Heart right ventricle (tissue), 16 donors: ENCODE measurements around the gene DCT. TPM values are rescaled to one million over a fixed set of nuclear protein-coding genes. Genes with fewer than 3 reads are reported as not detected.

Experiments used
- ATAC-seq, 8 donors: fragments of 200-7000 bp; cut with Tn5 transposase; one replicate each; pipeline ENCODE4 v1.9.1; 2020; ENCODE audit warnings: mild to moderate bottlenecking in 8 of 8, moderate library complexity in 8 of 8, moderate number of reproducible peaks in 1 of 8
- DNase-seq, 2 donors: peaks; one replicate each; pipeline ENCODE4 v3.0.0-alpha.2; 2020
- H3K27ac ChIP-seq, 10 donors: fragments of 200-600 bp; sonication (generic) in 2 of 10; one replicate each; pipeline versions ENCODE4 v1.5.0 to v1.8.0; 2020 to 2022; ENCODE audit warnings: mild to moderate bottlenecking in 3 of 10
- H3K27me3 ChIP-seq, 7 donors: fragments of 200-600 bp; one replicate each; pipeline ENCODE4 v1.8.0; 2021 to 2022; ENCODE audit warnings: mild to moderate bottlenecking in 2 of 7
- H3K36me3 ChIP-seq, 9 donors: fragments of 200-600 bp; sonication (generic) in 1 of 9; one replicate each; pipeline versions ENCODE4 v1.5.0 to v1.8.0; 2020 to 2022; ENCODE audit warnings: mild to moderate bottlenecking in 2 of 9
- H3K4me1 ChIP-seq, 9 donors: fragments of 200-600 bp; sonication (generic) in 1 of 9; one replicate each; pipeline versions ENCODE4 v1.5.0 to v1.8.0; 2020 to 2022; ENCODE audit warnings: mild to moderate bottlenecking in 4 of 9
- H3K4me3 ChIP-seq, 10 donors: fragments of 200-600 bp; sonication (generic) in 2 of 10; one replicate each; pipeline versions ENCODE4 v1.5.0 to v1.8.0; 2020 to 2022; ENCODE audit warnings: mild to moderate bottlenecking in 7 of 10, moderate library complexity in 2 of 10
- H3K9me3 ChIP-seq, 11 donors: fragments of 200-600 bp in 10 of 11; sonication (generic) in 2 of 11; one replicate each; pipeline versions ENCODE4 v1.5.0 to v1.8.0; 2013 to 2022; ENCODE audit warnings: mild to moderate bottlenecking in 2 of 11, control low read depth in 1 of 11, moderate library complexity in 1 of 11
- WGBS, 2 donors: extraction: QIAGEN DNeasy Blood & Tissue Kit; methylation state at CpG; one replicate each; pipeline ENCODE4 v1.1.7; 2013; ENCODE audit warnings: inconsistent platforms in 1 of 2; 5-methylcytosine and 5-hydroxymethylcytosine counted together
- intact Hi-C, 10 donors: fragments of 100-400 bp; cut with DNase I; formaldehyde crosslinking; loops; one replicate each; pipeline versions ENCODE4 v1.11.1 to v1.14.2; 2022
- polyA plus RNA-seq, 2 donors: library from polyadenylated mRNA; stranded (reverse); fragments of 200-250 nt; gene quantifications; one replicate each; pipeline ENCODE4 v1.2.3, GENCODE V29; 2013
- total RNA-seq, 10 donors: library from RNA; stranded (reverse); fragmentation: NEBNext Ultra II Directional in 3 of 10; extraction: Animal tissue kit (Norgen Biotek cat#: 25700) in 3 of 10; gene quantifications; one replicate each; pipeline versions ENCODE4 v1.2.1 to v1.2.4, GENCODE V29; 2021 to 2023
- TF ChIP-seq, protein P1 (sequence below), 9 donors: fragments of 200-600 bp; sonication (generic) in 2 of 9; IDR thresholded peaks; one replicate each; pipeline versions ENCODE4 v1.5.0 to v1.8.0; 2021 to 2022; ENCODE audit warnings: antibody characterized with exemption in 9 of 9, mild to moderate bottlenecking in 5 of 9, moderate library complexity in 1 of 9
- donor health status: Arrhythmogenic right ventricular cardiomyopathy.
- donor health status: ischemic (EF 13 %, LVEDD 7.1; RV severe dilation, severe dysfunction).
- donor health status: healthy with polysubstance abuse.
- donor health status: DM: no; HTN: yes; CAD: no.
- donor health status: DM: no; HTN: no; CAD: no.
- donor health status: ischemic (EF 25% LVEDD 6.9; RV normal size, moderate dysfunction).
- donor health status: ischemic (EF 25% LVEDD 5.7; RV mildly dilated, moderate dysfunction).
- donor health status: healthy.
- donor health status: DM: yes; HTN: yes; CAD: no.
- donor health status: Ischemic cardiomyopathy.
- donor health status: ischemic (EF 35%, LVEDD 5.7; RV mildly dilated, moderate dysfunction).
- donor health status: nonischemic (EF 11% LVEDD 7.7; RV severe dilation, severe dysfunction).
- donor health status: DM: yes; HTN: yes; CAD: no.
- donor health status: PGD.
- donor health status: ischemic (EF 29% LVEDD 5.4; RV normal size, mild dysfunction).
- donor health status: nonischemic (EF 23%, LVEDD 6.1; RV moderate dilation, normal function).

DCT gene
- total and polyA plus RNA-seq, 12 donors = 0.01 to 0.47 (median 0.25) TPM; not detected in 1

DNA sequence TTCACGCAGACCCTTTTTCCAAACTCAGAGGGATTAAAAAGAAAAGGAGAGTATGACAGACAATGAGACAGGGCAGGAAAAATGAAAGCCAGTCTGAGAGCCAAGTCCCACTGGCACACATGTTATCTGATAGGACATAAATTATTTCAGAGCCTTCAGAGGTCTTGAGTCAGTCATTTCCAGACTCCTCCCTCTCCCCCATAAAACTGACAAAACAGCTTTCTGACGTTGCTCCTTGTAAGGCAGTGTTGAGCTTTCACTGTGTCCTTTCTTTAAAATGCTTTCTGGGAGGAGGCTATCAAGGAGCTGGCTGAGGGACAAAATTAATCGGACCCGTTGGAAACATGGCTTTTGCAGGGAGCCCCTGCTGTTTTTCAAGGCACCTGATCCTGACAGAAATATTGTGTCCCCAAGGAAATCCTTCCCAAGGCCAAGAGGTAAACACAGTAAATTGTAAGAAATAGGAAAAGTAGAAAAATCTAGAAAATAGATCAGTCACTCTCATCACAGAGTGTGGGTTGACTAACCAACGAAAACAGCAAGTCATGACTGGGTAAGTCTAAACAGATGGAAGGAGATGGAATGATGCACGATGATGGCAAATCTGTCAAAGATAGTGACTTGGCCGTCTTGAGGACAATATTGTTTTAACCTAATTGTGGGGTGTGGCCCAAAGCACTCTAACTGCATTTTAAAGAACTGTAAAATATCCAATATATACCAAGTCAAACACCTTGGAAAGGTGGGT is 89.7 kb downstream of the DCT start:
- TF ChIP-seq, protein P1, sequence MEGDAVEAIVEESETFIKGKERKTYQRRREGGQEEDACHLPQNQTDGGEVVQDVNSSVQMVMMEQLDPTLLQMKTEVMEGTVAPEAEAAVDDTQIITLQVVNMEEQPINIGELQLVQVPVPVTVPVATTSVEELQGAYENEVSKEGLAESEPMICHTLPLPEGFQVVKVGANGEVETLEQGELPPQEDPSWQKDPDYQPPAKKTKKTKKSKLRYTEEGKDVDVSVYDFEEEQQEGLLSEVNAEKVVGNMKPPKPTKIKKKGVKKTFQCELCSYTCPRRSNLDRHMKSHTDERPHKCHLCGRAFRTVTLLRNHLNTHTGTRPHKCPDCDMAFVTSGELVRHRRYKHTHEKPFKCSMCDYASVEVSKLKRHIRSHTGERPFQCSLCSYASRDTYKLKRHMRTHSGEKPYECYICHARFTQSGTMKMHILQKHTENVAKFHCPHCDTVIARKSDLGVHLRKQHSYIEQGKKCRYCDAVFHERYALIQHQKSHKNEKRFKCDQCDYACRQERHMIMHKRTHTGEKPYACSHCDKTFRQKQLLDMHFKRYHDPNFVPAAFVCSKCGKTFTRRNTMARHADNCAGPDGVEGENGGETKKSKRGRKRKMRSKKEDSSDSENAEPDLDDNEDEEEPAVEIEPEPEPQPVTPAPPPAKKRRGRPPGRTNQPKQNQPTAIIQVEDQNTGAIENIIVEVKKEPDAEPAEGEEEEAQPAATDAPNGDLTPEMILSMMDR (IDR thresholded peaks at IDR 0.05) = no peak
- no peak overlapping the region for H3K27ac ChIP-seq
- peaks cover 0 to 4% (median 0%) of the 10 kb centered on the region in 11 donors for H3K9me3 ChIP-seq
- H3K36me3 ChIP-seq = no peaks in the 10 kb centered on the region
- H3K27me3 ChIP-seq = no peaks in the 10 kb centered on the region
- ATAC-seq = no peak
- intact Hi-C loops = no loop called here
- no peak overlapping the region for H3K4me3 ChIP-seq
- H3K4me1 ChIP-seq = no peaks in the 10 kb centered on the region
- 59 to 67% methylated on average over 7 of the region's 7 CpGs for WGBS, 2 donors
- no peak for DNase-seq

DNA sequence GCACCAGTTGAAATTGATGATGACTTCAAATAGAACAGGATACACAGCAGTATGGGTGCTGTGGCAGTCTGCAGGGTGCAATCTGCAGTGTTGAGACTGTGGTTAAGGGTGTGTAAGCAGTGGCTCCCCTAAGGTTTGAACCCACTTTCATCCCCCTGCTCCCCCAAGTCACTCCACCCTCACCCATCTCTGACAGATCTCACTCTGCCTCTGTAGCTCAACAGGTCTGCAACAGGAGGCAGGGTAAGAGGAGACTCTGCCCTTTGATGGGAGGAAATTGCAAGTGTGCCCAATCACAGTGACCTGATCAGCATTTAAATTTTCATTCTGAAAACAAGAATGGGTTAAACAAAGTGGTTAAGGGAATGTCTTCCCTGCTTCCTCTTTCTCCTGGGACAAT is 92.4 kb downstream of the DCT start:
- intact Hi-C loops = no loop called here
- TF ChIP-seq, protein P1 (IDR thresholded peaks at IDR 0.05) = no peak
- H3K36me3 ChIP-seq = no peaks in the 10 kb centered on the region
- H3K27ac ChIP-seq = no peak overlapping the region
- H3K9me3 ChIP-seq = peaks cover 0 to 4% (median 0%) of the 10 kb centered on the region in 11 donors
- H3K4me3 ChIP-seq = no peak overlapping the region
- no peak for DNase-seq
- no peaks in the 10 kb centered on the region for H3K27me3 ChIP-seq
- H3K4me1 ChIP-seq = peaks cover 0 to 11% (median 6%) of the 10 kb centered on the region in 9 donors
- no peak for ATAC-seq

Other genes starting within 250 kb of the DCT start
- 1 to 10 TPM; 3.3 to 5.8 (median 4.5) TPM for gene TGDS, start 116.5 kb upstream of the DCT start, total RNA-seq
- gene TGDS, start 116.5 kb upstream of the DCT start, polyA plus RNA-seq = 1 to 10 TPM; 3.8 to 7.3 TPM
- gene GPR180, start 122.2 kb upstream of the DCT start, total RNA-seq = 1 to 10 TPM; 2.1 to 5.2 (median 3.2) TPM
- gene GPR180, start 122.2 kb upstream of the DCT start, polyA plus RNA-seq = 1 to 10 TPM; 1.5 TPM
- not detected for gene SOX21, start 232.9 kb upstream of the DCT start, total RNA-seq
- gene SOX21, start 232.9 kb upstream of the DCT start, polyA plus RNA-seq = not detected